ENCODE measurements around the gene TET3. TPM values are rescaled to one million over a fixed set of nuclear protein-coding genes. Genes with fewer than 3 reads are reported as not detected.

The TET3 gene
- total RNA-seq, 3 donors from 2014 or later, result 7.9 to 13.2 (median 9.8) TPM

GRCh38 chr2:73965053-73965452, 19.7 kb upstream of the TET3 start:
- Histone ChIP-seq H3K36me3 (no peaks in the 10 kb centered on the region), H3K9me3 (no peaks in the 10 kb centered on the region), H3K4me1 (no peaks in the 10 kb centered on the region), H3K27ac (no peak overlapping the region), H3K4me3 (no peak overlapping the region), H3K27me3 (no peaks in the 10 kb centered on the region)
- TF ChIP-seq POLR2A (IDR thresholded peaks at IDR 0.05), result no peak
- TF ChIP-seq CTCF (IDR thresholded peaks at IDR 0.05), result no peak
- TF ChIP-seq POLR2AphosphoS5 (IDR thresholded peaks at IDR 0.05), result no peak
- DNase-seq (ENCODE audit: low spot score in 2 of 2), result no peak
- intact Hi-C loops (cut with DNase I; ENCODE audit: low total_unique reads), result no loop called here

- TF ChIP-seq CTCF (IDR thresholded peaks at IDR 0.05) (no peak), POLR2A (IDR thresholded peaks at IDR 0.05) (no peak), POLR2AphosphoS5 (IDR thresholded peaks at IDR 0.05) (no peak)
- no peak for DNase-seq (ENCODE audit: low spot score in 2 of 2)
- Histone ChIP-seq H3K27me3 (no peaks in the 10 kb centered on the region), H3K27ac (no peak overlapping the region), H3K4me3 (no peak overlapping the region), H3K9me3 (no peaks in the 10 kb centered on the region), H3K36me3 (no peaks in the 10 kb centered on the region), H3K4me1 (peaks cover 0 to 7% of the 10 kb centered on the region in 2 donors)
- intact Hi-C loops (cut with DNase I; ENCODE audit: low total_unique reads), result no loop called here
These were observed 16.3 kb upstream of the TET3 start for GRCh38 chr2:73968357-73968937.

GRCh38 chr2:73969356-73969755, 15.4 kb upstream of the TET3 start:
- Histone ChIP-seq H3K36me3 (no peaks in the 10 kb centered on the region), H3K27me3 (no peaks in the 10 kb centered on the region), H3K27ac (no peak overlapping the region), H3K4me1 (peaks cover 0 to 7% of the 10 kb centered on the region in 2 donors), H3K9me3 (no peaks in the 10 kb centered on the region), H3K4me3 (no peak overlapping the region)
- TF ChIP-seq CTCF (IDR thresholded peaks at IDR 0.05) (no peak), POLR2AphosphoS5 (IDR thresholded peaks at IDR 0.05) (no peak), POLR2A (IDR thresholded peaks at IDR 0.05) (no peak)
- no peak for DNase-seq (ENCODE audit: low spot score in 2 of 2)
- intact Hi-C loops (cut with DNase I; ENCODE audit: low total_unique reads), result no loop called here

- Histone ChIP-seq H3K27ac (peak overlapping the region in 1 of 2 donors; percentile 13), H3K9me3 (no peaks in the 10 kb centered on the region), H3K4me1 (peaks cover 0 to 7% of the 10 kb centered on the region in 2 donors), H3K4me3 (no peak overlapping the region), H3K27me3 (no peaks in the 10 kb centered on the region), H3K36me3 (no peaks in the 10 kb centered on the region)
- intact Hi-C loops (cut with DNase I; ENCODE audit: low total_unique reads), result no loop called here
- DNase-seq (ENCODE audit: low spot score in 2 of 2), result no peak
- no peak for TF ChIP-seq POLR2A (IDR thresholded peaks at IDR 0.05)
- no peak for TF ChIP-seq POLR2AphosphoS5 (IDR thresholded peaks at IDR 0.05)
- TF ChIP-seq CTCF (IDR thresholded peaks at IDR 0.05), result no peak
These were observed 14.4 kb upstream of the TET3 start for GRCh38 chr2:73970141-73970803.

- no peak for TF ChIP-seq CTCF (IDR thresholded peaks at IDR 0.05)
- TF ChIP-seq POLR2AphosphoS5 (IDR thresholded peaks at IDR 0.05), result no peak
- TF ChIP-seq POLR2A (IDR thresholded peaks at IDR 0.05), result no peak
- Histone ChIP-seq H3K4me3 (no peak overlapping the region), H3K27ac (peak overlapping the region; percentile 8 to 13), H3K36me3 (no peaks in the 10 kb centered on the region), H3K27me3 (no peaks in the 10 kb centered on the region), H3K9me3 (no peaks in the 10 kb centered on the region), H3K4me1 (peaks cover 0 to 7% of the 10 kb centered on the region in 2 donors)
- intact Hi-C loops (cut with DNase I; ENCODE audit: low total_unique reads), result no loop called here
- peak; percentile 49 to 60 for DNase-seq (ENCODE audit: low spot score in 2 of 2)
These were observed 13.7 kb upstream of the TET3 start for GRCh38 chr2:73970850-73971471.
